GM18526 (cell line): ENCODE data around the gene TMEM250.

Source experiments
- POLR2A ChIP-seq: IDR thresholded peaks from 3 replicates; pipeline ENCODE4 v1.6.1; 2011; ENCODE audit not compliant: insufficient read length; ENCODE audit errors: extremely low read depth

TMEM250 gene

DNA sequence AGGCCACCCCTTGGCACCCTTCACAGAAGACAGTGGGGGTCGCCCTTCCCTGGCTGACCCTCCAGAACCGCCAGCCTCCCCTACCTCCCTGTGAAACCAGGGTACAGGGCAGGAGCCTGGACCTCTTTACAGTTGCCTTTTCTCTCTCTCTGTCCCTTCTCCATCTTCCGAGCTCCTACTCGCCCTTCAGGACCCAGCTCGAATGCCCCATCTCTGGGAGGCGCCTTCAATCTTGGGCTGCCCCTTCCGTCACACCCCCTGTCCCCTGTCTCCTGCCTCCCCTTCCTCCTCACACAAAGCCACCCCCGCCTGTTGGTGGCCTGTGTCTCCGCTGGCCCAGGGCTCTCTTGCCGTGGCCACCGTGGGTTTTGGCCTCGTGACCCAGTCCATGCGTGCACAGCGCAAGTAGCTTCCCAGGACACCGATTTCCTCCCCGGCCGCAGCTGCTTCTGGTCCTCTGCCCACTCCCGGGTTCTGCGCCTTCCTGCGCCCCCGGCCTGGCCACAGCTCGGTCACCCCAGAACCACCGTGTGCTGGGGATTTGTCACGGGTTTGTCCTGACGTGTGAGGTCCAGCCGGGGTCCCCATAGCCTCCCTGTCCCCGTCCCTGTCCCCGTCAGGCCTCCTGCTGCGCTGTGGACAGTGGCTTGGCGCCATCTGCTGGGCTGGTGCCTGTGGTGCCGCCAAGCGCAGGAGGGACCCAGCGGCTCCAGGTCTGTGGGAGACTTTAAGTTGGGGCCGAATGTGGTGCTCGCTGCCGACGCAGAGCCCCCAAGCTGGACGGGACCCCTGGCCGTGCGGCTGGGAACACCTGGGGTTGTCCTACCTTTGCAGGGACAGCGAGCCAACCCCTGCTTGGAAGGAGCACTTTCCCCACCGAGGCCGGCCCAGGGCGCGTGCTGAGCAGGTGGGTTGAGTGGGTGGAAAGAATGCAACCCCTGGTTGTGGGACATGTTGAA is 4.0 kb upstream of the TMEM250 start:
- no peak for TF ChIP-seq POLR2A

DNA sequence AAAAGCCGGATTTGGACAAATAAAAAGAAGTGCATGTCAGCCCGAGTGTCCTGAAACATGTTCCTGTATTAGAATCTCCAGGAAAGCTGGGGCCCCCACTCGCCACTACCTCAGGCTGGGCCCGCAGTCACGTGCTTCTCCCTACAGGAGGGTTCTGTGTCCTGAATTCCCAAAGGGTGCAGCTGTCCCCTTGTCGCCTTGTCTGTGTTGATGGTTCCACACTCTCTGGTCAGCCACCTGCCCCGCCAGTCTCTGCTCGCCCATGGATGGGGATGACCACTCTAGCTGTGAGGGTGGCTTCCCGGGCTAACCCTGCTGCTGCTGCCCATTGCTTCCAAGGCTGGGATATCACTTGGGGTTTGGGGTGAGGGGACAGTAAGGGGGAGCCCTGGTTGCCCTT is 3.1 kb upstream of the TMEM250 start:
- TF ChIP-seq POLR2A: no peak

DNA sequence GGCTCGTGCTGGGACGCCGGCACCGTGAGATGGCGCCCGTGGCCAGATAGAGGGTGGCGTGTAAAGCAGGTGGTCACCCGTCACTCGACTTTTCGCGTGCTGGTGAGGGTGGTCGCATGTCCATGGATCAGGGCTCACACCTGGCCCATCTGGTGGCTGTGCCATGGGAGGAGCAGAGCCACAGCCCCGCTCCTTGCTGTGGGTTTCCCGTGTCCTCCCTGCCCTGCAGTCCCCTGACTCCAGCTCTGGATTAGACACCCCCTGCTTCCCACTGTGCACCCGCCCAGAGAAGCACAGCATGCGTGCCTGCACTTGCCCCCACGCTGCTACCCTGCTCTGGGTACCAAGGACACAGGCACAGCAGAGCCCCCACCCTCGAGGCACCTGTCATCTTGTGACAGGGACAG is 1.8 kb upstream of the TMEM250 start:
- no peak for TF ChIP-seq POLR2A

DNA sequence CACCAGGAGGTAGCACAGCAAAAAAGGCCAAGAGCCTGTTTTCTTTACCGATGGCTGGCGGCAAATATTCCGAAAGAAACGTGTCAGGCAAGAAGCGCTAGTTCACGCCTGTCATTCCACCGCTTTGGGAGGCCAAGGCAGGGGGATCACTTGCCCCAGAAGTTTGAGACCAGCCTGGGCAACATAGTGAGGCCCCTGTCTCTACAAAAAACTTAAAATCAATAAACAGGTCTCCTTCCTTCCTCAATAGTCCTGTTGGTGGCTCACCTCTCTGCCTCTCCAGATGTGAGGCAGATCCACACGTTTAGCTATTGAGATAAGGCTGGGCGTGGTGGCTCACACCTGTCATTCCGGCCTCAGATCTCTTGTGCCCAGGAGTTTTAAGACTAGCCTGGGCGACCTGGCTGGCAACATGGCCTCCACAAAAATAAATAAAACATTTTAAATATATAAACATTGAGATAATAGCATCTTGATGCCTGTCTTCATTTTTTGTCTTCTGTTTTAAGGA is 1.3 kb upstream of the TMEM250 start:
- no peak for TF ChIP-seq POLR2A

DNA sequence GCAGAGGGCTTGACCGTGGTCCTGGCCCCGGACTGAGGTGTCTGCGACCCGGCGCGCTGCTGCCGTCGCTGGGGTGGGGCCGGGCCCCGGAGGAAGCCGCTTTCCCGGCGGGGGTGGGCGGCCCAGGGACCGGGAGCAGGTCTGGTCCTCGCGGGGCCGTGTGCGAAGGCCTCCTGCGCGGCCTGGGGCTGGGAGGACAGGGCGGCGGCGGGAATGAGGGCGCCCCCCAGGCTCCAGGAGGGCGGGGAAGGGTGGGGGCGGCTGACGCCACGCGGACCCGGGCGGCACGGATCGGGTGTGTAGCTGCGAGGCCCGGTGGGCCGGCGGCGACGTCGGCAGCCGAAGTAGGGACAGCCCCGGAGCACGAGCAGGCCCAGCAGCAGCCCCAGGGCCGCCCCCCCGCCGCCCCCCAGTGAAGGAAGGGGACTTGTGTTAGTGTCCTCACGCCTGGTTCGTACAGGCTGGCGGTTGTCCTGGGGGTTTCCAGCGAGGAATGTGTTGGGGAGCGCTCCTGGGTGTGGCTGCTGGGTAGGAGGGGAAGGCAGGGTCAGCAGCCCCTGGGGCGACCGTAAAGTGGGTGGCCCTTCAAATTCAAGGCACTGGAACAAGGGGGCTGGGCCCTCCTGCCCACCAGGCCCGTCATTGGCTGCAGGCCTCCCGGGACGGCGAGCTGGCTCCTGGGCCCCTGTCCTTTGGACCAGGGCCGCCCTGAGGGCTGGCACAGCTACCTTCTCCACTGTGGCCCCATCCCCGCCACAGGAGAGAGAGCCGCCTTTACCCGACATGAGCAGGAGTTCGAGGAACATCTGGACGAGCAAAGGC is 597 bp upstream of the TMEM250 start:
- peak; percentile 84 for TF ChIP-seq POLR2A

DNA sequence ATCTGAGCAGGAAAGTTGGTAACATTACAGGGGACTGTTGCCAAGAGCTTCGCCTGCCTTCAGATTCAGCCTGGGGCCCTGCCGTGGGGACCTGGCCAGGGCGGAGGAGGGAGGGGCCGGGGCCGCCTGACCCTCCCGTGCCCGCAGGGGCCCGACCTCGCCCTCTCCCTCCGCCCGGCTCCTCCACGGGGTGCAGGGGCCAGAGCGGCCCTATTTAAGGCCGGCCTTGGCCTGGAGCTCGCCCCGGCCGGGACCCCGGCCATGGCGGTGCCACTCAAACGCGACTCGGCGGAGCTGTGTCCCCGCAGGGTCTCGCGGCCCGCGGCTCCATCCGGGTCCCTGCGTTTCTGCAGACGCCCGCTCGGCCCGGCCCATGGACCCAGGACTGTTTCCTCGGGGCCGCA is 757 bp downstream of the TMEM250 start:
- TF ChIP-seq POLR2A: no peak

DNA sequence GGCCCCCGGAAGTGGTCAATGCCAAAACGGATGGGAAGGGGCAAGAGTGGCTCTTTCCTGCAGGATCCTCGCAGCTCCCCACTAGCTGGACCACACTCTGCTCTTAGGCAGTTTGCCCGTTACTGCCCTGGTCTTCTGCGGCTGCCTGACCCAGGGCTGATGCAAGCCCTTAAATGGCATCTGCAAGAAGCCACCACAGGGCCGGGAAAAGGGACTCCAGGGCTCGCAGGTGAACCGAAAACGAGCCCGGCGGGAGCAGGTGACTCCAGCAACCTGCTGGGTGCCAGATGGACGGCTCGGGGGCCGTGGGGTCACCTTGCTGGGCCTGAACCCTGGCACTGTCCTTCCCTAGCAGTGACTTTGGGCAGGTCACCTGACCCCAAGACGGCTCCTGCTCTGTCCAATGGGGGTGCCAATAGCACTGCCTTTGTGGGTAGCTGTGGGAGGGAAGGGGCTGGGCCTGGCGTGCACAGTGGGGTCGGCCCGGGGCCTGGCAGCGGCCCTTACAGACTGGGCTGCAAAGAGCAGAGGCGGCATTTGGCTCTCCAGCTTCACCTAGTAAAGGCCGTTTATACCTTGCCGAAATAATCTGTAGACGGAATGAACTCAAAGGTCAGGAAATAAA is 1.3 kb downstream of the TMEM250 start:
- TF ChIP-seq POLR2A: peak; percentile 47

DNA sequence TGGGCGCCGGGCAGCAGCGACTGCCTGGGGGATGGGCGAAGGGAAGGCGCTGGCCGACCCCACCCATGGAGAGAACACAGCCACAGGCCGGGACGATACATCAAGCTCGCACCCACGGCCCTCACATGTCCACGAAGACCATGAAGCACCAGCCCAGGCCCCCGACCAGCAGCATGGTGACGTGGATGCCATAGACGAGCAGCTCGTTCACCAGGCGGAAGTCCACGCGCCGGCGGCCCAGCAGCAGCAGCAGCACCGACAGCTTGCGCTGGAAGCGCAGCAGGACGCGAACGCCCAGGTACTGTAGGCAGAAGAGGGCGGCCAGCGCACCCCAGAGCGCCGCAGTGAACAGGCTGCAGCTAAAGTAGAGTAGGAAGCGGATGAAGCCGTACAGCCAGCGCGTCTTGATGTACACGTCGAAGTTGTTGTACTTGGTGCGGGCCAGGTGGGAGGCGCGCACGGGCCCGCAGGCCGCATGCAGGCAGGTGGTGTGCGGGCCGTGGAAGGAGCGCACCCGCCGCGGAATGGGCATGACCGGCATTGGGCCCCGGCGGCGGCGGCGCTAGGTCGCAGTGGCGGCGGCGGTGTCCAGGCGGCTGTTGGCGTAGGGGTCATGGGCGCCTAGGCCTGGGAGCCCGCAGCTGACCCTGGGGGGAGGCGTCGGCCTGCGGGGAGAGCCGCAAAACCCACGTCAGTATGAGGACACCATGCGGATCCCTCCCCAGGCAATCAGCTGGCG is 2.1 kb downstream of the TMEM250 start:
- TF ChIP-seq POLR2A: no peak

DNA sequence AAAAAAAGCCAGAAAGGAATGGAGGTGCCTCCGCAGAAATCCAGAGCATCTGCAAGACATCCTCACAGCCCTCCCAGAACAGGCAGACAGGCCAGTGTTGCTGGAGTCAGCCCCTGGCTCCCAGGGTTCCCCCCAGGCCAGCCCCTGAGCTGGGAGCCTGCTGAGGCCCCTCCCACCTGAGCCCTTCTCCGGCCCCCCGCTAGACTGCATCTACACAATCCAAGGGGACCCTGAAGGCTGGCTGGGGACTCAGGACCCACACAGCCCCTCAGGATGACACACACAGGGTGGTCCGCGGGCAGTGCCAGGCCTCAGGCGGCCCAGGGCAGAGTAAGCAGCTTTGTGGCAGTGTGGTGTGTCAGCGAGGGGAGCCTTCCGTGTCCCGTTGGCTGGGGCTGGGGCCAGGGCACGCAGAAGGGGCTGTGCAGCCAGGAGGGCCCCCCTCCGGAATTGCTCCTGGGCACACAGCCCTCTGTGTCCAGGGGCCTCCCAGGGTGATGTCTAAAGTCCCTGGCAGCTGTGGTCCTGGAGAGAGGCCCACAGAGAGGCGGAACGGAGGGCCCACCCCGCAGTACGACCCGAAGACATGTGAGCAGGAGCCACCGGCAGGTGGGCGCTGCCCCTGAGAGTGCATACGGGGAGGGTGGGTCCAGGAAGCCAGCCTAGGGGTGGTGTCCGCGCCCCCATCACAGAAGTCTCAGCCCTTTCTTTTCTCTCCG is 2.9 kb downstream of the TMEM250 start:
- no peak for TF ChIP-seq POLR2A

DNA sequence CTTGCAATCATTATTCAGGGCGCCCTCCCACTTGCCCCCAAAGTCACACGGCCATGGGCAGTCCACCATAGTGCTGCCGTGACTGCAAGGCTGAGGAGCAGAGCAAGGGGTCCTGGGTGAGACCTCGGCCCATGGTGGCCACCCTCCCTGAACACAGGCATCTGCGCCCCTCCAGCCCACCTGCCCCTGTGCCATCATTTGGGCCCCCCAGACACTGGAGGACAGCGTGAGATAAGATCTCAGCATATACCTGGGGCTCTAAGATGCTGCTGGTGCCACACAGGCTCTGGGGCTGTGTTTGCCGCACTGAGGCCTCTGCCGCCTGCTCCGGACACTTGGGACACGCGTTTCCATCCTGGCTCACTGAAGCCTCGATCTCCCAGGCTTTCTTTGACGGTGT is 3.5 kb downstream of the TMEM250 start:
- no peak for TF ChIP-seq POLR2A

DNA sequence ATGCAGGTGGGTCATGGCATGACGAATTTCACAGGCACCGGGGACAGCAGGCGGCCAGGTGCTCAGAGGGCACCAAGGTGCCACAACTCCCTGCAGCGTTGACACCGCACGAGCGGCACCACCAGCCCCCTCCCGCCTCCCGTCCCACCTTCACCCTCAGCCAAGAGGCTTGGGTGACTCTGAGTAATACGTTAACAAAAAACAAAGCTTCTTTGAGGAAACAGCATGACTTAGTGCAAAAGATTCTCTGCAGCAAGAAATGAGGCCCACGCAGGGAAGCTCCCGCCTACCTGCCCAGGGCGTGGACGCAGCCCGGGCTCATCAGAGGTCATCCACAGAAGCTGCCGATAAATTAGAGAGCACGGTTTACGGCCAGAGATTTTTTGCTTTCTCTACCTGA is 4.1 kb downstream of the TMEM250 start:
- no peak for TF ChIP-seq POLR2A

DNA sequence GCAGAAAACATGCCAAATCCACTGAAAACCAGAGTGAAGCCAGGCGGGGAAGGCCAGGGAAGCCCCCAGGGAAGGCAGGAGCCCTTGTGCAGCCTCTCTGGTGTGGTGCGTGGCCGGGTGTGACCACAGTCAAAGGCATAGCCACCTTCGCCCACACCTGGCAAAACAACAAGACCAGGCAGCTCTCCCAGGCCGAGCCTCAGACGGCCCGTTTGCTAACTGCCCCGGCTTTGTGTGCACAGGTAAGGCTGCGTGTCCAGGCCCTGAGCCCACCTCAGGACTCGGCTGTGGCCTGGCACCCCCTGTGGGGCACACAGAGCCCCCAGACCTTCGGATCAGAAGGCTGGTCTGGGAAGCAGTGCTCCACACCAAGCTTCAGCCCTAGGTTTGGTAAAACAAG is 6.1 kb downstream of the TMEM250 start:
- TF ChIP-seq POLR2A: no peak

DNA sequence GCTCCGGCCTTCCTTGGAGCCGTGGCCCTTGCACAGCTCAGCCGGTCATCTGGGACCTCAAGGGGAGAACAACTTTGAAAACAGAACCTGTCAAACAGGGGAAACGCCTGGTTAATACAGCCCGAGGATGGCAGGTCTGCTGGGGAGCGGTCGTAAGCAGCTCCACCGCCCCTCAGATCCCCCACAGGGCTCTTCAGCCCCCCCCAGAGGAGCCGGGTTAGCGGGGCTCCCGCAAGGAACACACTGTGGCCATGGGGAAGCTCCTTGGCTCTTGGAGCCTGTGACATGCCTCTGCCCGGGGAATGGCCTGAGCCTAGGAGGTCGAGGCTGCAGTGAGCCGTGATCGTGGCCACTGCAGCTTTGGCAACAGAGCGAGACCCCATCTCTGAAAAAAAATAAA is 6.8 kb downstream of the TMEM250 start:
- no peak for TF ChIP-seq POLR2A

DNA sequence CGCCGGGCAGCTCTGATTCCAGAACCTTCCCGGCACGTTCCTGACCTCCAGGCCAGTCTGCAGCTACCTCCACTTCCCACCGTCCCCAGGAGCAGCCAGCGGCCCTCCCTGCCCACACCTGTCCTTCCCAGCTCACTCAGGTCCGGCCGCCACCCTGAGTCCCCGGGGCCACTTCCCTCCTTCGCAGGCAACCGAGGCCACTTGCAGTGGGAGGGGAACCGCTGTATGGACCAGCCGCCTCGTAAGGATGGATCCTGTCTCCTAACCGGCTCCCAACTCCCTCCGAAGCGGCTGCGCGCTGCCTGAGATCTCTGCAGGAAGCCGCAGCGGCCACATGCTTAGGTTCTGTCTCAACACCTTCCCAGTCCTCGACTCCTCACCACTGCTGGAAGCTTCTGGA is 7.5 kb downstream of the TMEM250 start:
- TF ChIP-seq POLR2A: no peak
